NCI-H2171 (cell line): Measurements from ENCODE around the gene FAM111A.
"Not testable (repeated sequence)": the region's sequence is repeated elsewhere in the genome, so short reads cannot be mapped to it uniquely, and the experiment has no call there.

Experiments
- DNase-seq: peaks from one replicate; lab custom pipeline; 2025; lab: John Stamatoyannopoulos, UW

FAM111A gene, protein sequence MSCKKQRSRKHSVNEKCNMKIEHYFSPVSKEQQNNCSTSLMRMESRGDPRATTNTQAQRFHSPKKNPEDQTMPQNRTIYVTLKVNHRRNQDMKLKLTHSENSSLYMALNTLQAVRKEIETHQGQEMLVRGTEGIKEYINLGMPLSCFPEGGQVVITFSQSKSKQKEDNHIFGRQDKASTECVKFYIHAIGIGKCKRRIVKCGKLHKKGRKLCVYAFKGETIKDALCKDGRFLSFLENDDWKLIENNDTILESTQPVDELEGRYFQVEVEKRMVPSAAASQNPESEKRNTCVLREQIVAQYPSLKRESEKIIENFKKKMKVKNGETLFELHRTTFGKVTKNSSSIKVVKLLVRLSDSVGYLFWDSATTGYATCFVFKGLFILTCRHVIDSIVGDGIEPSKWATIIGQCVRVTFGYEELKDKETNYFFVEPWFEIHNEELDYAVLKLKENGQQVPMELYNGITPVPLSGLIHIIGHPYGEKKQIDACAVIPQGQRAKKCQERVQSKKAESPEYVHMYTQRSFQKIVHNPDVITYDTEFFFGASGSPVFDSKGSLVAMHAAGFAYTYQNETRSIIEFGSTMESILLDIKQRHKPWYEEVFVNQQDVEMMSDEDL

DNA sequence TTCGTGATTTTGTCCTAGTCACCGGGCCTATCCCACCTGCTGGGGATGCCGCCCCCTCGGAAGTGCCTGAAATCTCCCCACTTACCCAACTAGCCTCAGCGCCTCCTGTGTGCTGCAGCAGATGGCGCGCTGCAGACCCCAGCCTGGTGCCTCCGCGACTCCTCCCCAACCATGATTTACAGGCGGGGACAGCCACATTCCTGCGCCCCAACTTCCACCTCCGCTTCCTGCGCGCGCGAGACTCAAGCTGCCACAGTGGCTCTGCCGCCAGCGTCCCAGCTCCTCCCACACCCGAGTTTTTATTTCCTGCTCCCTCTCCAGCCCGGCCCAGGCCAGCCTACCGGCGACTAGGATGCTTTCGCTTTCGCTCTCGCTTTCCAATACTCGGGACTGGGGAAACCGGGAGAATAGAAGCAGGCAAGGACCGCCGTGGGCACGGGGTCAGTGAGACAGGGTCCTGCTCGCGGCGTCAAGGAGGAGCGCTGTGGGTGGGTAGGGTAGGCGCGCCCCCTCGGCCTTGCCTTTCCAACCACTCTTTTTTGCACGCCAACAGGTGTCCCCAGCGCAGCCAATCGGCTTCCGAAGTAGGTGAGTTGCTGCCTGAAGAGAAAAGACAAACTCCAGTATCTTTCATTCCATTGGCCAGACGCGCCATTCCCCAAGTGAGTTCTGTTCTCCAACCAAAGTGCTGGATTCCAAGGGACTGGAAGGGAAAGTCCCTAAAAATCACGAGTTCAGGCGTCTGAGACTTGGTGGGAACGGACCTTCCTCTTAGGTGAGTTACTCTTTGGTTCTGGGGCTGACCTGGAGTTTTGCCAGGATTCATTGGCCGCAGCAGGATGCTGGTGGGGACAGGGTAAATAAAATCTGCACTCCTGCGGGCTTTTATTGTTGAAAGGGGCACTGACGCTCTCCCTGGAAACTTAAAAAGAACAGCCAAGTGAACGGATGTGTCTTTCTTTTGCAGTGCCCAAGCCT lies at the start of gene FAM111A:
TSS of gene FAM111A (plus strand) at position 327 of the 978 bp plus-strand sequence. CDS start 6,017 bp downstream, outside the sequence.
- DNase-seq = no peak

DNA sequence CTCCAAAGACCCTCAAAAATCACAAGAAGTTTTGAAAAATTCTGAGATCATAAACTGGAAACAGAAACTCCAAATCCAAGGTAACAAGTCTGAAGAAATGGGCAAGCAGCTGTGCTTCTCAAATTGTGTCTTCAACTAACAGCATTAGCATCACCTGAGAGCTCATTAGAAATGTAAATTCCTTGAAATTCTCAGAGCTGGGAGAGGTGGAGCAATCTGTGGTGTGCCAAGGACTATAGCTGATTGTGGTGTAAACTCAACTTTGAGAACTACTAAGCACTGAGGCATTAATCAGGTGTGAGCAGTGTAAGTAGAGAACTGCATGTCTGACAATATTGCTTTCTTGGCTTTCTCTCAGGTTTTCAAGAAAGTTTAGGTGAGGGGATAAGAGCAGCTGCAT lies 49.1 kb upstream of the FAM111A start:
- not testable (repeated sequence) for DNase-seq

DNA sequence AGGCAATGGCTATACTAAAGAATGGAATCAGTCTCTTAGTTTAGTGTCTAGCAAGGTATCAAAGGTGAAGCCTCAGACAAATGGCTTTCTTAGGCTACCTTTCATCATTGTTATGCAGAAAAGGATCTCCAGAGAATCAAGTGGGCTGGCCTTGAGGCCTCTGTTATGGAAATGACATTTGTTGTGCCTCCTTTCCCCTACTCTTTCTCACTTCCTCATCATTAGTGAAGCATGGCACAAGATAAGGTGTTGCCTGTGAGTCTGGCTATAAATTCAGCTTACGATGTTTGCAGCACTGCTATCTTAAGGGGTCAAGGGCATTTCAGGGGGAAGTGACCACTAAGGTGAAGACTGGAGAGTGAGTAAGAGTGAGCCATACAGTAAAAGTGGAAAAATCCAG lies 47.4 kb upstream of the FAM111A start:
- DNase-seq = not testable (repeated sequence)

DNA sequence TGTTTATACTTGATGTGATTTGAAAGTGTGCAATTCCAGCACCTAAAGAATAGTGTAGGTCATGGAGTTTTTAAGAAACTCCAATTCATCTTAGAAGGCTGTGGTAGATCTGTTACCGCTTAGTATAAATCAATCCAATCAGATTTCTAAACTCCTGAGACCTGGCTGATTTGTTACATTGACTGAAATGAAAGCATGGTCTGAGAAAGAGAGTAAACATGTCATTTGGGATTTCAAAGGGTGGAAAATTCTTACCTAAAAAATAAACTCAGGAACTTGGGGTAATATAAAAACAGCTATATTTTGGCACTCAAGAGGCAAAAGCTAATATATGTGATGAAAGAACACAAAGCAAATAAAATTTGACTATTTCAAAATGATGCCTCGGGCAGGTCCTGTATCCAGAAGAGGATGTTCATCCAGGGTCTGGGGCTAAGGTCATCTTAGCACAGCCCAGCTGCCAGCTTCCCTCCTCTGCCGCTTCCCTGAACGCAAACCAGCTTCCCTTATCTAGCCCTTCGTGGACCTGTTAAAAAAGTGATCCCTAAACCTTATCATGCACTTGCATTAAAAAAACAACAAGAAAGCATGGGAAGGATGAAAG lies 46.6 kb upstream of the FAM111A start:
- DNase-seq = not testable (repeated sequence)

DNA sequence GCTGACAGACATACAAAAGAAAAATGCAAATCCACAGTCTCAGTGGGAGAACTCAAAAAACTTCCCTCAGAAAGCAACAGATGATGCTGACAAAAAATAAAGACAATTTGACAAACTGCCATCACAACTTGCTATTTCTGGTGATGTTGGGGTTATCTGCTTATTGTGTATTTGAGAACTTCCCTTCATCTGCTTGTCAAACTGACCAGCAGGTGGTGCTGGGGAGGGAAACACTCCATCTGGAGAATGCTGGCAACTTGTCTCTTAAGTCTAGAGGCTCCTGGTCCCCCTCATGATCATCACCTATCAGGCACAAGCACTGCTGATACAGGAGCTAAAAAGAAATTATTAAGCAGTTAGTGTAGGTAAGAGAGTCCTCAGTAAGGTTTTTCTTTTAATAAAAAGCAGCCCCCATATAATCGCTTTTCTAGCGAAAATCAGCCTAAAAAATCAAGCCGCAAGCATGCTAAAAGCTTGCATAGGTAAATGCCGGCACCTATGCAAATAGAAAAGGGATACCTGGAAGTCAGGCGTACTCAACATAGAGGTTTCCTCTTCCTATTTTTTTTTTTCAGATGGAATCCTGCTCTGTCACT lies 45.4 kb upstream of the FAM111A start:
- DNase-seq = no peak

DNA sequence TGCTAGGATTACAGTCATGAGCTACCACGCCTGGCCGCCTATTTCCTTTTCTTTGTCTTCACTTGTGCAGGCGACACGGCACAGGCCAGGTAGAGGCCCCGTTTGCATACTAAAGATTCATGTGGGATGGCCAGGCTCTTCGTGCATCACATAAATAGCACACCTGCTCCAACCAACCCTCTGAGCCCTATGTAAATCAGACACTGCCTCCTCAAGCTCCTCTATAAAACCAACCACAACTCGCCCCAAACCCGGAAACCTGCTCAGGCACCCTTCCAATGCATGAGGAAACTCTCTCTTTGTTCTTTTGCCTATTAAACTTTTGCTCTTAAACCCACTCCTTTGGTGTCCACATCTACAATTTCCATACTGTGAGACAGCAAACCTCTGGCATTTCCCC lies 44.7 kb upstream of the FAM111A start:
- DNase-seq = not testable (repeated sequence)

DNA sequence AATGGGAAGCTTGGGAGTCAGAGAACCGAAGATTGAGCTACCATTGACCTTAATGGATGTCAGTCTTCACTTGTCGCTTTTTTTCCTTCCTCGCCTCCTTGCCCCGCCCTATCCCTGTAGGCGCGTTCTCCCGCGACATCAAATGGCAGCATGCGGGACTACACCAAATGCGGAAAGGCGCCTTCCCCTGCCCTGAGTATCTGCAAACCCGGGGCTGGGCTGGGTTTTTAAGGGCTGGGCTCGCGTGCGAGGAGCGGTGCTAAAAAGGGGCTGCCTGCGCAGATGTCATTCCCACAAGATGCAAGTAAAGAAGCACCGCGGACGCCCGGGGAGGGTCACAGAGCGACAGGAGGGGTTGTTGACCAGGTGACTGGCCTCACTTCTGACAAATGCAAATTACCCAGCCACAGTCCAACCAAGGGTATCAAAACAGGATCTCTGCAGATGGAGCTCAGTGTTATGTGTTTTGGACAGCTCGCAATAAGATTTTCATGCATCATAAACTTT lies 40.3 kb upstream of the FAM111A start:
- no peak for DNase-seq

DNA sequence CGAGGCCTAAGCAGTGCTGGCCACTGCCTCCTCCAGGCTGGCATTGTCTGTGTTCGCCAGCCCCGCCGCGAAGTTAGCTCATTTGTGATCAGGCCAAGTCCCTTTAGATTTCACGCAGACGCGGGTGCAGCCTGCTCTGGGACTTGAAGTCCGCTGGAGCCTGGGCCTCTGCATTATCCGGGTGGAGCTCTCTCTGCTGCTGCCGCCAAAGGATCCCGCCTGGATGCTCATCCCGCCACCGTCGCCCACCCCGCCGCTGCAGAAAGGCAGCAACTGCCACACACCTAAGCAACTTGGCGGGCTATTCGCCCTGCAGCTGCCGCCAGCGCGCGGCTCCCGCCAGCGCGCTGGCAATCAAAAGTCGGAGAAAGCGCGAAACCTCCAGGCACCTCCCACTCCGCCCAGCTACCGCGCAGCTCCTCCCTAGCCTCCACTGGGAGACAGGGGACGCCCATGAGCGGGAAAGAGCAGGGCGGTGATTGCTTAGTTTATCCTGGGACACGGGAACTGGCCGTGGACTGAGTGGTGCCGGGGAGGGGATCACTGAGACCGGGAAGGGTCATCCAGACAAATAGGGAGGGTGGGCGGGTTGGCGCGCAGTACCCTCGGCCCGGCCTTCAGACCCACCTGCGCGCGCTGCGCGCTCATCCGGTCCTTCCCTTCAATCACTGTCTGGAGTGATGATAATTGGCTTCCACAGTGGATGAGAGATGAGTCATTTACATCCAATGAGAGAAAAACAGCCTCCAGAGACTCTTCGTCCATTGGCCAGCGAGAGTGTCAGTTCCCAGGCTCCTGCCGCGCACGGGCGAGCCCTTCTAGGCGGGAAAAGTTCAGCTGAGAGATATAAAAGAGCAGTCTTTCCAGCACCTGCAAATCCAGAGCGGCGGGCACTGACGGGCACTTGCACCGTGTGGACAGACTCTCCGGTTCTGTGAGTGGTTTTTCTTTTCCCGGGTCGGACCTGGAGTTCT lies 36.0 kb upstream of the FAM111A start, which contains the start of gene FAM111B:
TSS of gene FAM111B (plus strand) at position 875 of the 974 bp plus-strand sequence. CDS start 2,389 bp downstream, outside the sequence.
- peak; percentile 62 for DNase-seq

DNA sequence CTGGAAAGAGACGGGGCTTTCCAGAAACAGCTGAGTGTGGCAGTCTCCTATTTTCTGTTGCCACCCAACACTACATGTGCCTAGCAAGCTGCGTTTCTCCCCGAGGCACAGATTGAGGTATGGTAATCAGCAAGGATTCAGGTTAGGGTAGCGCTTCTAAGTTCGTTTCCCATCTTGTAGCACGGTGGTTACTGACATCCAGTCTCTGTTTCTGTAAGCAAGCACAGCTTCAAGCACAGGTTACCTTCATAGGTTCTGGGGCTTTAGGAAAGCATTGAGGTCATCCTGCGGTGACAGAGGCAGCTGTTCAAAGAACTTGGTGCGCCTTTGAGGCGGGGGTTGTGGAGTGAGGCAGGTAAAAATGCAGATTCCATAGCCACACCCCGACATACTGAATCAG lies 34.9 kb upstream of the FAM111A start:
- not testable (repeated sequence) for DNase-seq

DNA sequence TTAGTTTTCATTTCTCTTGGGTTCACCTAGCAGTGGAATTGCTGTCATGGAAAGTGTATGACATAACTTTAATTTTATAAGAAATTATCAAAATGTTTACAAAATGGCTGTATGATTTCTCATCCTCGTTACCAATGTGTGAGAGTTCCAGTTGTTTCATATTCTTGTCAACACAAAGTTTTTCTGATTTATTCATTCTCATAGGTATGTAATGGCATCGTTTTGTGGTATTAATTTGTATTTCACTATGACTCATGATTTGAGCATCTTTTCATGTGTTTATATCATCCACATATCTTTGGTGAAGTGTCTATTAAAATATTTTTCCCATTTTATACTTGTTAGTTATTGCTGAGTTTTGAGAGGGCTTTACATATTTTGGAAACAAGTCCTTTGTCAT lies 30.2 kb upstream of the FAM111A start:
- no peak for DNase-seq

DNA sequence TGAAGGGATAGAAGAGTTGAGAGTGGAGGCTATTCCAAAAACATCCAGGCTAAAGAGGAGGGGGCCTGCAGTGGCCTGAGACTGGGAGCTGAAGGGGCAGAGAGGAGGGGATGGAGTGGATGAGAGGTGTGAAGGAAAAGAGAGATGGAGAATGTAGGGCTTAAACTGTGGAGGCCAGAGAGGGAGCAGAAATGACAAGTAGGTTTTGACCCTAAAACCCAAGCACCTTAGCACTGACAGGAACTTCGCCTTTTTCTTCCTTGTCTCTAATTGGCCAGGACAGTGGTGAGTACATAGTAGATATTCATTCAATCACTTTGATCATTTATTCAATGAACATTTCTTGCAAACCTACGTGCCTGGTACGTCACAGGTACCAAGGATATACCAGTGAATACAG lies 28.3 kb upstream of the FAM111A start:
- DNase-seq = no peak

DNA sequence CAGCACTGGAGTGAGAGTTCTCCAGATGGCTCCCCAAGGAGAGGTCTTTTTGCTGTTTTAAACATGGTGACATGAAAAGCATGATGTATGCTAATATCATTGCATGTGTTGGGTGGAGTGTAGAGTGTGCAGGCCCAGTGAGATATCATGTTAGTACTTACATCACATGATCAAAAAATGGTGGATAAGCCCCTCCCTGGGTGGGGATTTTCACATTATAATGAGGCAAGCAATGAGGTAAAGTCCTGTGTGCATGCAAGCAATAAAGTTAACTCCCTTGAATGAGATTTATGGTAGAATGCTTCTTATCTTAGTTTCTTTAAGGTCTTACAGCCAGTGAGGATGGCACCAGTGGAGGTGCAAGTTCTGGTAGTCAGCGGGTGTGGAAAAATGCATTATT lies 27.1 kb upstream of the FAM111A start:
- DNase-seq = no peak

DNA sequence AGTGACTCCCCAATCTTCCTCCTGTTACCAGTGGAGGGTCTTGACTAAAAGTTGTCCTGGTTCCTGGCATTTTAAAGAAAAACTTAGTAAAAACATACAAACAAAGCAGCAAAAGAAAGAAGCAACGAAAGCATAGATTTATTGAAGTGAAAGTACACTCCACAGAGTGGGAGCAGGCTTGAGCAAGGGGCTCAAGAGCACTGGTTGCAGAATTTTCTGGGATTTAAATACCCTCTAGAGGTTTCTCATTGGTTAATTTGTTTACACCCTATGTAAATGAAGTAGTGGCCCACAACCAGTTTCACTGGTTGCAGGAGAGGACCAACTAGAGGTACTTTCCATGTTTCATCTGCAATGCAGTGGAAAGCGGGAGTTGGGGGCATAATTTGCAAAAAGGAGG lies 24.9 kb upstream of the FAM111A start:
- DNase-seq = no peak

DNA sequence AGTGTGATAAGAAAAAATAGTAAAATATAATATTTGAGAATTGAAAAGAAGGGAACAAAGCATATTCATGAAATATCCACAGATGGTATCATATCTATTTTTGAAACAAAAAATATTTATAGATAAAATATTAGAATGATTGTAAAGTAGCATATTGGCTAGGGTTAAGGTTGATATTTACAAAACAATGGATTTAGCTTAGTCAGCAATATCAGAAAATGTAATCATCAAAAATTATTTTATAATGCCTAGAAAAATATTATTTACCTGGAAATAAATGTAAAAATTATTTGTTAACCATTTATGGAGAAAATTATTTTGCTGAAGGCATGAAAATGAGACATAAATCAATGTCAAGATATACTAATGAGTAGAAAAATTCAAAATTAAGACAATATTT lies 22.8 kb upstream of the FAM111A start:
- no peak for DNase-seq

DNA sequence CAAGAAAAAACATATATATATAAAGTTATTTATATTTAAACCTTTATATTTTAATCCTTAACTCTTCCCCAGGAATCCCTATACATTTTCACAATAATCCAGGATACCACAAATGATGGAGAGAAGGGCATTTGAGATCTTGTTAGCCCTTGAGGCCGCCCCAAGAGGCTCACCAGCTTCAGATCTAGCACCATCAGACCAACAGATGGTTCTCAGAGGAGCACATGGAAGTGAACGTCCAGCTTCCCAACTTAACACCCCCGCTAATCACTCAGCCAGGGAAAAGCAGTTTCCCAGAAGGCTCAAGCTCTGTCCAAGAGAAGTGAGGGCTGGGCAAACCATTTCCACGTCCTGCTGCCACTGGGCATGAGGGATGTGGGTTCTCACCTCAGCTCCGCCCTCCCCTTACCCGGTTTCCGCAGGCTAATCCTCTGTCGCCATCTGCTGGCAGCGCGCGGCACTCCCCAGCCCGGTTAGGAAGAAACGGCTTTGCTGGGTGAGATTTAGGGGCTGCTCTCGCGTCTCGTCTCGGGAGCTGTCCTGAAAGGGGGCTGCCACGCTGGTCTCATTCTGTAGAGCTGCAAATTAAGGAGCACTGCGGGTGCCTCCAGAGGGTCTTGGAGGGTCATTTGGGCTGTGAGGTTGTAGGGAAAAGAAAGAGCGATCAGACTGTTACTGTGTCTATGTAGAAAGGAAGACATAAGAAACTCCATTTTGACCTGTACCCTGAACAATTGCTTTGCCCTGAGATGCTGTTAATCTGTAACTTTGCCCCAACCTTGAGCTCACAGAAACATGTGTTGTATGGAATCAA lies 6.8 kb upstream of the FAM111A start:
- no peak for DNase-seq

DNA sequence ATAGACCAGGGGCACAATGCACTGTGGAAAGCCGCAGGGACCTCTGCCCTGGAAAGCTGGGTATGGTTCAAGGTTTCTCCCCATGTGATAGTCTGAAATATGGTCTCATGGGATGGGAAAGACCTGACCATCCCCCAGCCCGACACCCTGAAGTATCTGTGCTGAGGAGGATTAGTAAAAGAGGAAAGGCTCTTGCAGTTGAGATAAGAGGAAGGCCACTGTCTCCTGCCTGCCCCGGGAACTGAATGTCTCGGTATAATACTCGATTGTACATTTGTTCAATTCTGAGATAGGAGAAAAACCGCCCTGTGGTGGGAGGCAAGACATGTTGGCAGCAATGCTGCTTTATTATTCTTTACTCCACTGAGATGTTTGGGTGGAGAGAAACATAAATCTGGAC lies 6.1 kb upstream of the FAM111A start:
- not testable (repeated sequence) for DNase-seq

DNA sequence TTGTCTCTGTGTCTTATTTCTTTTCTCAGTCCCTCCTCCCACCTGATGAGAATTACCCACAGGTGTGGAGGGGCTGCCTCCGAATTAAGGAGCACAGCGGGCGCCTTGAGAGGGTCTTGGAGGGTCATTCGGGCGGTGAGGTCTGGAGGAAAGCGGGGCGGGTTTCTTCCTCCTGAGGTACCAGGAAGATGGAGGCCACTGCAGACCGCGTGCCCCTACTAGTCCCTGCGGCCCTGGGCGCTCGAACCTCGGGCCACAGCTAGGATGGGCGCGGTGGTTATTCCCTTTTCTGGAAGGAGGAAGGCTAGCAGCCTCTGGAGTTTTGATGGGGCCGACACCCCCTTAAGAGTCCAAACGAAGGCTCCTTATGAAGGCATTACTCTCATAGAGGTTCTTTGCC lies 5.5 kb upstream of the FAM111A start:
- DNase-seq = no peak

DNA sequence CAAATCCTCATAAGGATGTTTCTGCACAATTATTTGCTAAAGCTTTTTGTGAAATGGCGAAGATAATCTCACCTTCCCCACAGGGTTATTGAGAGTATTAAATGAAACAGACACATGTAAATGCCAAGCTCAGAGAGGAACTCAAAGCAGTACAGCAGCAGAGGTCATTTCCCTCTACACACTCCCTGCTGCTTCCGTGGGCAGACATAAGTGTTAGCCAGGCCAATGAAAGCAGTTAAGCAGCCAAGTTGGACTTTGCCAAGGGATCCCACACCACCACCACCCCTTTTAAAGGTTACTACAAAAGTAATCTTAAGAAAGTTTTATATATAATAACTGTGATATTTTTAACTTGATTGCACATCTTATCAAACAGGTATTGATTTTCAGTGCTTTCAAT lies 4.0 kb upstream of the FAM111A start:
- no peak for DNase-seq

DNA sequence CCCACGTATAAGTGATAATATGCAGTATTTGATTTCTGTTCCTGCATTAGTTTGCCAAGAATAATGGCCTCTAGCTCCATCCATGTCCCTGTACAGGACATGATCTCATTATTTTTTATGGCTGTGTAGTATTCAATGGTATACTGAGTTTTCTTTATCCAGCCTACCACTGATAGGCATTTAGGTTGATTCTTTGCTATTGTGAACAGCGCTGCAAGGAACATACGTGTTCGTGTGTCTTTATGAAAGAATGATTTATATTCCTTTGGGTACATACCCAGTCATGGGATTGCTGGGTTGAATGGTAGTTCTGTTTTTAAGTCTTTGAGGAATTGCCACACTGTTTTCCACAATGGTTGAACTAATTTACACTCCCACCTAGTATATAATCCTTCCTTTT lies 1.5 kb upstream of the FAM111A start:
- no peak for DNase-seq
